Esophagus muscularis mucosa (tissue), 4 donors: ENCODE data around the gene UBE2D4.
"Not testable (repeated sequence)": the region's sequence is repeated elsewhere in the genome, so short reads cannot be mapped to it uniquely, and the experiment has no call there.

Experiments
- EP300 ChIP-seq: sonication (generic); formaldehyde crosslinking; IDR thresholded peaks from one replicate; pipeline ENCODE4 v1.6.1; 2017; ENCODE audit warnings: antibody characterized with exemption
- POLR2A ChIP-seq: fragments of 450-650 bp; IDR thresholded peaks from one replicate; pipeline ENCODE4 v1.6.1; 2017; ENCODE audit warnings: antibody characterized with exemption, moderate library complexity, mild to moderate bottlenecking, low read depth
- POLR2AphosphoS5 ChIP-seq, 2 donors: sonication (generic); formaldehyde crosslinking; IDR thresholded peaks; one replicate each; pipeline ENCODE4 v1.6.1; 2017; ENCODE audit warnings: antibody characterized with exemption in 2 of 2
- TF ChIP-seq, protein P1 (sequence below), 3 experiments: fragments of 200-600 bp in 2 of 3; fragments of 450-650 bp in 1 of 3; sonication (generic) in 2 of 3; IDR thresholded peaks; one replicate each; pipeline ENCODE4 v1.5.1; 2017 to 2019; ENCODE audit warnings: antibody characterized with exemption in 3 of 3, mild to moderate bottlenecking in 2 of 3, moderate library complexity in 1 of 3

GRCh38 chr7:43990011-43990585 lies 63.9 kb downstream of the UBE2D4 start:
- TF ChIP-seq POLR2A; POLR2AphosphoS5 (IDR thresholded peaks at IDR 0.05); EP300: not testable (repeated sequence)
- TF ChIP-seq, protein P1, sequence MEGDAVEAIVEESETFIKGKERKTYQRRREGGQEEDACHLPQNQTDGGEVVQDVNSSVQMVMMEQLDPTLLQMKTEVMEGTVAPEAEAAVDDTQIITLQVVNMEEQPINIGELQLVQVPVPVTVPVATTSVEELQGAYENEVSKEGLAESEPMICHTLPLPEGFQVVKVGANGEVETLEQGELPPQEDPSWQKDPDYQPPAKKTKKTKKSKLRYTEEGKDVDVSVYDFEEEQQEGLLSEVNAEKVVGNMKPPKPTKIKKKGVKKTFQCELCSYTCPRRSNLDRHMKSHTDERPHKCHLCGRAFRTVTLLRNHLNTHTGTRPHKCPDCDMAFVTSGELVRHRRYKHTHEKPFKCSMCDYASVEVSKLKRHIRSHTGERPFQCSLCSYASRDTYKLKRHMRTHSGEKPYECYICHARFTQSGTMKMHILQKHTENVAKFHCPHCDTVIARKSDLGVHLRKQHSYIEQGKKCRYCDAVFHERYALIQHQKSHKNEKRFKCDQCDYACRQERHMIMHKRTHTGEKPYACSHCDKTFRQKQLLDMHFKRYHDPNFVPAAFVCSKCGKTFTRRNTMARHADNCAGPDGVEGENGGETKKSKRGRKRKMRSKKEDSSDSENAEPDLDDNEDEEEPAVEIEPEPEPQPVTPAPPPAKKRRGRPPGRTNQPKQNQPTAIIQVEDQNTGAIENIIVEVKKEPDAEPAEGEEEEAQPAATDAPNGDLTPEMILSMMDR (IDR thresholded peaks at IDR 0.05): not testable (repeated sequence)
